Panc1 (cell line): Measurements from ENCODE around the gene DPM1. TPM values are rescaled to one million over a fixed set of nuclear protein-coding genes. Genes with fewer than 3 reads are reported as not detected.
A peak's percentile ranks its signal among the peaks of the same experiment; 100 is the strongest.

Experiments used
- ATAC-seq: fragments of 200-7000 bp; cut with Tn5 transposase; 2 replicates; pipeline ENCODE4 v1.9.1; 2020; ENCODE audit warnings: mild to moderate bottlenecking, moderate library complexity
- BruUV-seq: library from RNA; stranded (reverse); fragments of 400-500 nt; replicated peaks from 2 replicates; lab custom pipeline; 2021; lab: Mats Ljungman, UMichigan
- CTCF ChIA-PET: fragments of 300-600 bp; sonication (Branson Sonifier 250); formaldehyde crosslinking; loops from one replicate; lab custom pipeline; 2022; ENCODE audit warnings: antibody characterized with exemption; lab: Charles Lee
- POLR2A ChIA-PET: fragments of 300-600 bp; sonication (Branson Sonifier 250); formaldehyde crosslinking; loops from one replicate; lab custom pipeline; 2022; ENCODE audit warnings: antibody characterized with exemption; lab: Charles Lee
- DNase-seq: peaks from one replicate; pipeline ENCODE4 v3.0.0-alpha.2; 2010; ENCODE audit warnings: low read depth, low spot score
- H3K27ac ChIP-seq: 2 replicates; pipeline ENCODE4 v1.5.1; 2011; ENCODE audit warnings: mild to moderate bottlenecking, low read length, inconsistent platforms
- H3K27me3 ChIP-seq: fragments of 200-500 bp; sonication (Bioruptor generic); 2 replicates; pipeline ENCODE4 v1.6.0; 2014; ENCODE audit warnings: low read length, inconsistent platforms; ENCODE audit not compliant: control insufficient read depth, insufficient read depth
- H3K36me3 ChIP-seq: fragments of 200-500 bp; sonication (Bioruptor generic); 2 replicates; pipeline ENCODE4 v1.5.1; 2014; ENCODE audit warnings: inconsistent platforms, mild to moderate bottlenecking, low read length, moderate library complexity; ENCODE audit not compliant: control insufficient read depth, insufficient read depth
- H3K4me1 ChIP-seq: 2 replicates; pipeline ENCODE4 v1.5.1; 2011; ENCODE audit warnings: inconsistent platforms, mild to moderate bottlenecking, low read length, moderate library complexity; ENCODE audit not compliant: control insufficient read depth, insufficient read depth
- H3K4me3 ChIP-seq, 2 experiments: 2 replicates each; pipeline ENCODE4 v1.5.1; 2011 to 2012; ENCODE audit warnings: low read depth in 2 of 2, low read length in 2 of 2, mild to moderate bottlenecking in 2 of 2, inconsistent platforms in 1 of 2, moderate library complexity in 1 of 2
- H3K9me3 ChIP-seq: fragments of 200-500 bp; sonication (Bioruptor generic); 2 replicates; pipeline ENCODE4 v1.5.1; 2014; ENCODE audit warnings: low read depth, mild to moderate bottlenecking, inconsistent platforms, low read length, moderate library complexity; ENCODE audit not compliant: control insufficient read depth, insufficient read depth
- POLR2AphosphoS5 ChIP-seq: IDR thresholded peaks from 2 replicates; pipeline ENCODE4 v1.6.1; 2012; ENCODE audit warnings: mild to moderate bottlenecking, low read depth, low read length, moderate library complexity
- SIN3A ChIP-seq: IDR thresholded peaks from 2 replicates; pipeline ENCODE4 v1.6.1; 2012; ENCODE audit warnings: low read depth, mild to moderate bottlenecking, low read length, moderate library complexity, borderline replicate concordance; ENCODE audit not compliant: insufficient read depth
- TCF7L2 ChIP-seq: IDR thresholded peaks from 2 replicates; pipeline ENCODE4 v1.6.1; 2011; ENCODE audit warnings: mild to moderate bottlenecking, low read depth, low read length, inconsistent platforms
- in situ Hi-C: cut with HindIII; loops from 2 replicates; pipeline ENCODE4 v1.10.0; 2016; ENCODE audit warnings: low sequenced_read_pairs, low pct_unique_long_range_greater_than_20kb
- intact Hi-C: fragments of 100-400 bp; cut with micrococcal nuclease; formaldehyde crosslinking; loops from one replicate; pipeline ENCODE4 v1.10.0; 2022; ENCODE audit not compliant: unreplicated experiment
- total RNA-seq: library from RNA; stranded (reverse); gene quantifications from one replicate; pipeline ENCODE4 v1.2.1, GENCODE V29; 2021; ENCODE audit not compliant: unreplicated experiment
- TF ChIP-seq, protein P1 (sequence below): fragments of 450-650 bp; IDR thresholded peaks from 2 replicates; pipeline ENCODE4 v1.5.1; 2017; ENCODE audit warnings: mild to moderate bottlenecking
- TF ChIP-seq, protein P2 (sequence below), 2 experiments: IDR thresholded peaks; 2 replicates each; pipeline ENCODE4 v1.6.1; 2011 to 2012; ENCODE audit warnings: low read depth in 2 of 2, control low read depth in 1 of 2, low read length in 1 of 2, mild to moderate bottlenecking in 1 of 2, moderate library complexity in 1 of 2; ENCODE audit not compliant: insufficient read depth in 1 of 2

DPM1 gene
- total RNA-seq, 1 experiment from 2014 or later, result 50.2 TPM

DNA sequence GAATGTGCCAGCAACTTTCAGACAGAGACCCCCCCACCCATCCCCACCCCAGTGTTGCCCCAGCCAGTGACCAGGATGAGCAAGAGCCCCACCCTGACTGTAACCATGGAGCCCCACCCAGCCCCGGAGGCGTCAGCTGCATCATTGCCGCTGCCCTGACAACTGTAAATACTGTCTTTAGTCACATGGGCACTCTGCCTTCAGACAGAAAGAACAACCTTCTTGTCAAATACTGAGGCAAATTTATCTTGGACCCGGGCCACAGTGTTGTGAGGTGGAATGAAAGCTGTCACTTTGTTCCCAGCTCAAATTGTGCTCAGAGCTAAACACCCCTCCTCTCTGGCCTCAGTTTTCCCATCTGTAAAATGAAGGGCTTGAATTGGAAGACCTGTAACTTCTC is 24.0 kb upstream of the DPM1 start:
- ATAC-seq, result peak; percentile 37; the same call in 1 of the 2 replicates
- Histone ChIP-seq H3K27ac (no peak overlapping the region), H3K36me3 (no peaks in the 10 kb centered on the region), H3K4me3 (no peak overlapping the region), H3K4me1 (0 out of 2 replicates have a peak, but pooled peaks cover 3% of the 10 kb centered on the region), H3K9me3 (no peaks in the 10 kb centered on the region), H3K27me3 (no peaks in the 10 kb centered on the region)
- TF ChIP-seq, protein P1, sequence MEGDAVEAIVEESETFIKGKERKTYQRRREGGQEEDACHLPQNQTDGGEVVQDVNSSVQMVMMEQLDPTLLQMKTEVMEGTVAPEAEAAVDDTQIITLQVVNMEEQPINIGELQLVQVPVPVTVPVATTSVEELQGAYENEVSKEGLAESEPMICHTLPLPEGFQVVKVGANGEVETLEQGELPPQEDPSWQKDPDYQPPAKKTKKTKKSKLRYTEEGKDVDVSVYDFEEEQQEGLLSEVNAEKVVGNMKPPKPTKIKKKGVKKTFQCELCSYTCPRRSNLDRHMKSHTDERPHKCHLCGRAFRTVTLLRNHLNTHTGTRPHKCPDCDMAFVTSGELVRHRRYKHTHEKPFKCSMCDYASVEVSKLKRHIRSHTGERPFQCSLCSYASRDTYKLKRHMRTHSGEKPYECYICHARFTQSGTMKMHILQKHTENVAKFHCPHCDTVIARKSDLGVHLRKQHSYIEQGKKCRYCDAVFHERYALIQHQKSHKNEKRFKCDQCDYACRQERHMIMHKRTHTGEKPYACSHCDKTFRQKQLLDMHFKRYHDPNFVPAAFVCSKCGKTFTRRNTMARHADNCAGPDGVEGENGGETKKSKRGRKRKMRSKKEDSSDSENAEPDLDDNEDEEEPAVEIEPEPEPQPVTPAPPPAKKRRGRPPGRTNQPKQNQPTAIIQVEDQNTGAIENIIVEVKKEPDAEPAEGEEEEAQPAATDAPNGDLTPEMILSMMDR, result no peak
- TF ChIP-seq POLR2AphosphoS5, result no peak
- no peak for TF ChIP-seq TCF7L2
- no peak for TF ChIP-seq SIN3A
- TF ChIP-seq, protein P2, sequence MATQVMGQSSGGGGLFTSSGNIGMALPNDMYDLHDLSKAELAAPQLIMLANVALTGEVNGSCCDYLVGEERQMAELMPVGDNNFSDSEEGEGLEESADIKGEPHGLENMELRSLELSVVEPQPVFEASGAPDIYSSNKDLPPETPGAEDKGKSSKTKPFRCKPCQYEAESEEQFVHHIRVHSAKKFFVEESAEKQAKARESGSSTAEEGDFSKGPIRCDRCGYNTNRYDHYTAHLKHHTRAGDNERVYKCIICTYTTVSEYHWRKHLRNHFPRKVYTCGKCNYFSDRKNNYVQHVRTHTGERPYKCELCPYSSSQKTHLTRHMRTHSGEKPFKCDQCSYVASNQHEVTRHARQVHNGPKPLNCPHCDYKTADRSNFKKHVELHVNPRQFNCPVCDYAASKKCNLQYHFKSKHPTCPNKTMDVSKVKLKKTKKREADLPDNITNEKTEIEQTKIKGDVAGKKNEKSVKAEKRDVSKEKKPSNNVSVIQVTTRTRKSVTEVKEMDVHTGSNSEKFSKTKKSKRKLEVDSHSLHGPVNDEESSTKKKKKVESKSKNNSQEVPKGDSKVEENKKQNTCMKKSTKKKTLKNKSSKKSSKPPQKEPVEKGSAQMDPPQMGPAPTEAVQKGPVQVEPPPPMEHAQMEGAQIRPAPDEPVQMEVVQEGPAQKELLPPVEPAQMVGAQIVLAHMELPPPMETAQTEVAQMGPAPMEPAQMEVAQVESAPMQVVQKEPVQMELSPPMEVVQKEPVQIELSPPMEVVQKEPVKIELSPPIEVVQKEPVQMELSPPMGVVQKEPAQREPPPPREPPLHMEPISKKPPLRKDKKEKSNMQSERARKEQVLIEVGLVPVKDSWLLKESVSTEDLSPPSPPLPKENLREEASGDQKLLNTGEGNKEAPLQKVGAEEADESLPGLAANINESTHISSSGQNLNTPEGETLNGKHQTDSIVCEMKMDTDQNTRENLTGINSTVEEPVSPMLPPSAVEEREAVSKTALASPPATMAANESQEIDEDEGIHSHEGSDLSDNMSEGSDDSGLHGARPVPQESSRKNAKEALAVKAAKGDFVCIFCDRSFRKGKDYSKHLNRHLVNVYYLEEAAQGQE (IDR thresholded peaks at IDR 0.05; ENCODE audit: insufficient read depth in 1 of 2, low read depth in 2 of 2, low read length in 1 of 2), result no peak
- ChIA-PET CTCF (interaction anchor here (0.5 to 1.5 kb wide), 4 partner anchors 15 to 369 kb away, joined by 3 to 4 read pairs (median 4); no protein-coding TSS in a partner anchor), POLR2A (no interaction called here)
- no TSS peak for BruUV-seq
- in situ Hi-C loops, result no loop called here
- DNase-seq, result no peak
- intact Hi-C loops, result loop anchor here (10.0 kb wide), 2 partner anchors 612 to 642 kb away; no protein-coding TSS in a partner anchor

GRCh38 chr20:50981714-50982048 is 23.3 kb upstream of the DPM1 start:
- ATAC-seq (no peak), DNase-seq (no peak)
- no peaks in the 10 kb centered on the region for H3K36me3 ChIP-seq
- intact Hi-C loops, result loop anchor here (10.0 kb wide), 2 partner anchors 613 to 643 kb away; no protein-coding TSS in a partner anchor
- POLR2A ChIA-PET, result interaction anchor here (0.6 kb wide), 1 partner anchor 649 kb away, joined by 3 read pairs; no protein-coding TSS in a partner anchor
- TF ChIP-seq, protein P1, result peak; percentile 63
- TF ChIP-seq SIN3A (no peak), TCF7L2 (no peak)
- H3K4me1 ChIP-seq, result 0 out of 2 replicates have a peak, but pooled peaks cover 3% of the 10 kb centered on the region
- no TSS peak for BruUV-seq
- H3K4me3 ChIP-seq, result no peak overlapping the region
- H3K27me3 ChIP-seq, result no peaks in the 10 kb centered on the region
- no peak overlapping the region for H3K27ac ChIP-seq
- in situ Hi-C loops, result no loop called here
- CTCF ChIA-PET, result interaction anchor here (0.5 to 1.5 kb wide), 6 partner anchors 11 to 369 kb away, joined by 3 to 7 read pairs (median 4); no protein-coding TSS in a partner anchor
- no peaks in the 10 kb centered on the region for H3K9me3 ChIP-seq
